Heart left ventricle (tissue), 16 donors: ENCODE measurements around the gene SLC4A3. TPM values are rescaled to one million over a fixed set of nuclear protein-coding genes. Genes with fewer than 3 reads are reported as not detected.
A peak's percentile ranks its signal among the peaks of the same experiment; 100 is the strongest.

ENCODE experiments used
- ATAC-seq, 4 donors: fragments of 200-7000 bp; cut with Tn5 transposase; one replicate each; pipeline ENCODE4 v1.9.1; 2020 to 2022; ENCODE audit warnings: moderate library complexity in 4 of 4, mild to moderate bottlenecking in 3 of 4, moderate number of reproducible peaks in 1 of 4
- DNase-seq, 5 donors: peaks; one replicate each; pipeline ENCODE4 v3.0.0-alpha.2; 2020
- H3K27ac ChIP-seq, 12 donors: fragments of 200-600 bp; sonication (generic) in 4 of 12; one replicate each; pipeline versions ENCODE4 v1.5.0 to v1.8.0; 2016 to 2022; ENCODE audit warnings: mild to moderate bottlenecking in 2 of 12
- H3K27me3 ChIP-seq, 9 donors: fragments of 200-600 bp; sonication (generic) in 2 of 9; one replicate each; pipeline versions ENCODE4 v1.5.1 to v1.8.0; 2016 to 2022; ENCODE audit warnings: mild to moderate bottlenecking in 3 of 9
- H3K36me3 ChIP-seq, 9 donors: fragments of 200-600 bp; sonication (generic) in 2 of 9; one replicate each; pipeline versions ENCODE4 v1.5.0 to v1.8.0; 2018 to 2022; ENCODE audit warnings: mild to moderate bottlenecking in 2 of 9
- H3K4me1 ChIP-seq, 12 donors: fragments of 200-600 bp; sonication (generic) in 4 of 12; one replicate each; pipeline versions ENCODE4 v1.5.0 to v1.8.0; 2016 to 2022; ENCODE audit warnings: mild to moderate bottlenecking in 3 of 12
- H3K4me3 ChIP-seq, 12 donors: fragments of 200-600 bp; sonication (generic) in 4 of 12; one replicate each; pipeline versions ENCODE4 v1.5.0 to v1.8.0; 2017 to 2022; ENCODE audit warnings: mild to moderate bottlenecking in 9 of 12, moderate library complexity in 4 of 12
- H3K9me3 ChIP-seq, 12 donors: fragments of 200-600 bp; sonication (generic) in 4 of 12; one replicate each; pipeline versions ENCODE4 v1.5.0 to v1.8.0; 2016 to 2022; ENCODE audit warnings: mild to moderate bottlenecking in 1 of 12
- CTCF ChIP-seq, 12 donors: fragments of 200-600 bp; sonication (generic) in 4 of 12; IDR thresholded peaks; one replicate each; pipeline versions ENCODE4 v1.5.0 to v1.8.0; 2018 to 2022; ENCODE audit warnings: antibody characterized with exemption in 12 of 12, mild to moderate bottlenecking in 5 of 12
- POLR2A ChIP-seq, 2 donors: fragments of 450-650 bp; IDR thresholded peaks; one replicate each; pipeline ENCODE4 v1.6.1; 2017; ENCODE audit warnings: antibody characterized with exemption in 2 of 2, mild to moderate bottlenecking in 2 of 2, moderate library complexity in 2 of 2
- WGBS, 4 donors: extraction: QIAGEN DNeasy Blood & Tissue Kit in 2 of 4; methylation state at CpG; one replicate each; pipeline versions ENCODE4 v1.1.5 to v1.1.7; 2013 to 2018; 5-methylcytosine and 5-hydroxymethylcytosine counted together
- intact Hi-C, 10 donors: fragments of 100-400 bp; cut with DNase I; formaldehyde crosslinking; loops; one replicate each; pipeline versions ENCODE4 v1.11.1 to v1.14.2; 2022
- polyA plus RNA-seq, 2 donors: library from polyadenylated mRNA; stranded (reverse); fragments of 200-250 nt; gene quantifications; one replicate each; pipeline ENCODE4 v1.2.3, GENCODE V29; 2013
- total RNA-seq, 9 donors: library from RNA; depleted of rRNA in 2 of 9; stranded (reverse); fragments of >200 nt in 2 of 9; fragmentation: NEBNext Ultra II Directional in 3 of 9; extraction: Animal tissue kit (Norgen Biotek cat#: 25700) in 3 of 9; gene quantifications; one replicate each; pipeline versions ENCODE4 v1.1.0 to v1.2.4, GENCODE V29; 2016 to 2023
- donor health status: ischemic (EF 13 %, LVEDD 7.1; RV severe dilation, severe dysfunction).
- donor health status: healthy with polysubstance abuse.
- donor health status: DM: no; HTN: yes; CAD: no.
- donor health status: DM: no; HTN: no; CAD: no.
- donor health status: ischemic (EF 25% LVEDD 6.9; RV normal size, moderate dysfunction).
- donor health status: ischemic (EF 25% LVEDD 5.7; RV mildly dilated, moderate dysfunction).
- donor health status: healthy.
- donor health status: DM: yes; HTN: yes; CAD: no.
- donor health status: ischemic (EF 35%, LVEDD 5.7; RV mildly dilated, moderate dysfunction).
- donor health status: nonischemic (EF 11% LVEDD 7.7; RV severe dilation, severe dysfunction).
- donor health status: DM: yes; HTN: yes; CAD: no.
- donor health status: PGD.
- donor health status: ischemic (EF 29% LVEDD 5.4; RV normal size, mild dysfunction).
- donor health status: nonischemic (EF 23%, LVEDD 6.1; RV moderate dilation, normal function).

The SLC4A3 gene
- total and polyA plus RNA-seq, 11 donors = 236 to 507 (median 421) TPM

DNA sequence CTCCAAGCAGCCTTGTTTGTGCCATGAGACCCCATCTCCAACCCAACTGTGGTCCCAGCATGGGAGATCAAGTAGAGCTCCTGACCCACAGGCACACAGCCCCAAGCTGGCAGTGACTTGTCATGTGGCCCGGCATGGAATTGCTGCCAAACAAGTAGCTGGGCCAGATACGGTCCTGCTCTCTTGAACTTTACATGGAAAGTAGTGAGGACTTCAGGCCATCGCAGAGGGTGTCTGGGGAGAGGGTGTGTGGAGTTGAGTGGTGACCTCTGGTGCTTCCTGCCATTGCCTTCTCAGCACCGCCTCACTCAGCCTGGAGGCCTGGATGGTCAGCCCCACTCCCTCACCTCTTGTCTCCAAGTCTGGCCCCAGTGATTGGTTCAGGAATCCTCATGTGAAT is 10.9 kb upstream of the SLC4A3 start:
- H3K27ac ChIP-seq = peak overlapping the region; percentile 47 to 86 (median 68)
- TF ChIP-seq POLR2A (IDR thresholded peaks at IDR 0.05) = no peak
- no peak for TF ChIP-seq CTCF (IDR thresholded peaks at IDR 0.05)
- no peaks in the 10 kb centered on the region for H3K9me3 ChIP-seq
- no peak overlapping the region for H3K4me3 ChIP-seq
- DNase-seq = peak in 4 of 5 donors; percentile 63 to 83 (median 74)
- intact Hi-C loops = no loop called here
- H3K4me1 ChIP-seq = peaks cover 0 to 38% (median 15%) of the 10 kb centered on the region in 12 donors
- ATAC-seq = peak; percentile 85 to 88 (median 86)
- WGBS, 4 donors = 49 to 59% (median 53%) methylated on average over 3 to 4 of the region's 4 CpGs
- H3K36me3 ChIP-seq = peaks cover 0 to 41% (median 21%) of the 10 kb centered on the region in 9 donors
- no peaks in the 10 kb centered on the region for H3K27me3 ChIP-seq

DNA sequence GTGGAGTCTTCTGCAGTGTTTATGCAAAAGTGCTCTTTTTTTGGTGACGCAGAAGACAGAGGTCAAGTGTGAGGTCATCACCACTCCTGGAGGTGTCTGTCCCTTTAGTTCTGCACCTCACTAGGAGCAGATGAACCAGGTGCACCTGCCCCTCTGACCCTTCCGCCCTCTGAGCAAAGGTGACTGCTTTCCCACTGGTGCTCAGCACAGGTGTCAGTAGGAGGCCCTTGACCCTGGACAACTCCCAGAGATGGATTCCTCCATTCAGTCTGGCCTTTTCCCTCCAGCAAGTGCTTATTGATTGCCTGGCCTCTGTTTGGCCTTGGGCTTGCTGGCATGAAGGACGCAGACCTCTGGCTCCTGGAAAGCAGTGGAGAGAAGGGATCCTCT is 8.7 kb upstream of the SLC4A3 start:
- Histone ChIP-seq H3K4me3 (no peak overlapping the region), H3K27me3 (no peaks in the 10 kb centered on the region), H3K9me3 (no peaks in the 10 kb centered on the region), H3K4me1 (peaks cover 0 to 51% (median 15%) of the 10 kb centered on the region in 12 donors), H3K36me3 (peaks cover 0 to 29% (median 17%) of the 10 kb centered on the region in 9 donors), H3K27ac (peak overlapping the region in 7 of 12 donors; percentile 1 to 60 (median 20))
- DNase-seq = no peak
- no peak for TF ChIP-seq CTCF (IDR thresholded peaks at IDR 0.05)
- no peak for TF ChIP-seq POLR2A (IDR thresholded peaks at IDR 0.05)
- ATAC-seq = no peak
- WGBS, 4 donors = 72 to 81% (median 79%) methylated on average over 3 of the region's 3 CpGs
- intact Hi-C loops = no loop called here

GRCh38 chr2:219619235-219619634 is 8.2 kb upstream of the SLC4A3 start:
- intact Hi-C loops = no loop called here
- WGBS, 4 donors = 42 to 50% (median 46%) methylated on average over 4 of the region's 4 CpGs

GRCh38 chr2:219620546-219620945 is 6.9 kb upstream of the SLC4A3 start:
- intact Hi-C loops = loop anchor here in 1 of 10 donors (10.0 kb wide), 1 partner anchor 216 kb away; no protein-coding TSS in a partner anchor
- H3K27ac ChIP-seq = no peak overlapping the region
- WGBS, 4 donors = 75 to 86% (median 85%) methylated on average over 6 of the region's 6 CpGs

More at GRCh38 chr2:219619235-219619634, 8.2 kb upstream of the SLC4A3 start:
- Histone ChIP-seq H3K9me3 (no peaks in the 10 kb centered on the region), H3K4me3 (no peak overlapping the region), H3K27me3 (no peaks in the 10 kb centered on the region), H3K4me1 (peaks cover 0 to 55% (median 17%) of the 10 kb centered on the region in 12 donors), H3K27ac (no peak overlapping the region), H3K36me3 (peaks cover 0 to 24% (median 12%) of the 10 kb centered on the region in 9 donors)
- ATAC-seq (no peak), DNase-seq (no peak)
- TF ChIP-seq CTCF (IDR thresholded peaks at IDR 0.05) (peak in 1 of 12 donors; percentile 9), POLR2A (IDR thresholded peaks at IDR 0.05) (no peak)

More at GRCh38 chr2:219620546-219620945, 6.9 kb upstream of the SLC4A3 start:
- Histone ChIP-seq H3K4me3 (no peak overlapping the region), H3K4me1 (peaks cover 0 to 62% (median 19%) of the 10 kb centered on the region in 12 donors), H3K36me3 (peaks cover 0 to 11% (median 0%) of the 10 kb centered on the region in 9 donors), H3K27me3 (no peaks in the 10 kb centered on the region), H3K9me3 (no peaks in the 10 kb centered on the region)
- ATAC-seq (no peak), DNase-seq (no peak)
- TF ChIP-seq POLR2A (IDR thresholded peaks at IDR 0.05) (no peak), CTCF (IDR thresholded peaks at IDR 0.05) (no peak)
